ENCODE measurements around the gene MVB12B.
"Not testable (repeated sequence)": the region's sequence is repeated elsewhere in the genome, so short reads cannot be mapped to it uniquely, and the experiment has no call there.

The MVB12B gene

DNA sequence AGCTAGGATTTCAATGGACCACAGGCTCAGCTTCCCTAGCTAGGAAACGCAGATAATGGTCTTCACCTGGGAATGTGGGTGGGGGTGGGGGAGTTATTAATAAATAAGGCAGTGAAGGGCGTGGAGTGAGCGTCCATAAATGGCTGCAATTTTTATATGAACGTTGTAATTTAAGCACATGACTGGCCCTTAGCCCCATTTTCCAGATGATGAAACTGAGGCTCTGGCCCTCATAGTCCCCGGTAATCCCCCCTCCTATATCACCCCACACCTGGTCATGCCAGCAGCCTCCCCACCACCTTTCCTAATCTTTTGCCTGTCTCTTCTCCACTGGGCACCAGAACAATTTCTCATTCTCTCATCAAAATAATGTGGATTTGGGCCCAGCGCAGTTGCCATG lies 225.2 kb downstream of the MVB12B start:
- no peak for DNase-seq

DNA sequence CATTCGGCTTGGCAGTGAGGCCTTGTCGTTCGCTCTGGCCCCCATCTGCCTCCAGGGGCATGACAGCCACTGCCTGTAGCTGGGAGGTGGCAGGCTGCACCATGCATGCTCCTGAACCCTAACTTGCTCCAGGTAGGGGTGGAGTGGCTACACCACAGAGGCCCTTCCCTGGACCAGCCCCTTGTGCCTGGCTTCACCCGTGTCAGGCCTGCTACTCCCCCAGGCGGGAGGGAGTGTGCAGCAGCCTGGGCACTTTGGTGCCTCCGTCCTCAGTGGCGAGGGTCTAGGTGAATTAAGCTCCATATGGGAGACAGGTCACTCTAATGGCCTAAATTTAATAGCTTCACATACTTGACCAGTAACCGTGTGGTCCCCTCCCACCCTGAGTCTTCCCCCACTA lies 227.7 kb downstream of the MVB12B start:
- DNase-seq = no peak

DNA sequence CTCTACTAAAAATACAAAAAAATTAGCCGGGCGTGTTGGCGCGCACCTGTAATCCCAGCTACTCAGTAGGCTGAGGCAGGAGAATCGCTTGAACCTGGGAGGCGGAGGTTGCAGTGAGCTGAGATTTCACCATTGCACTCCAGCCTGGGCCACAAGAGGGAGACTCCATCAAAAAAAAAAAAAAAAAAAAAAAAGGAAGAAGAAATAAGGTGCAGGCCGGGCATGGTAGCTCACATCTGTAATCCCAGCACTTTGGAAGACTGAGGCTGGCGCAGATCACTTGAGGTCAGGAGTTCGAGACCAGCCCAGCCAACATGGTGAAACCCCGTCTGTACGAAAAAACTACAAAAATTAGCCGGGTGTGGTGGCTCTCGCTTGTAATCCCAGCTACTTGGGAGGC lies 228.8 kb downstream of the MVB12B start:
- DNase-seq = not testable (repeated sequence)

Measured in CD4-positive, alpha-beta T cell treated with Interleukin-17A for 1 hour (primary cell).